Glutamatergic neuron (in vitro differentiated cells): ENCODE results near the gene COL12A1. TPM values are rescaled to one million over a fixed set of nuclear protein-coding genes. Genes with fewer than 3 reads are reported as not detected.

Experiments used
- DNase-seq: peaks from one replicate; pipeline ENCODE4 v3.0.0; 2022
- H3K27ac Mint-ChIP-seq: one replicate; pipeline ENCODE4 v1.8.0; 2020; ENCODE audit warnings: mild to moderate bottlenecking, mixed read lengths, inconsistent platforms; ENCODE audit not compliant: unreplicated experiment
- H3K27me3 Mint-ChIP-seq: one replicate; pipeline ENCODE4 v1.8.0; 2020; ENCODE audit warnings: mild to moderate bottlenecking, moderate library complexity, mixed read lengths, inconsistent platforms; ENCODE audit not compliant: unreplicated experiment
- H3K36me3 Mint-ChIP-seq: one replicate; pipeline ENCODE4 v1.8.0; 2020; ENCODE audit warnings: mild to moderate bottlenecking, mixed read lengths, inconsistent platforms; ENCODE audit not compliant: unreplicated experiment
- H3K4me1 Mint-ChIP-seq: one replicate; pipeline ENCODE4 v1.8.0; 2020; ENCODE audit warnings: mild to moderate bottlenecking, low read depth, mixed read lengths, inconsistent platforms; ENCODE audit not compliant: unreplicated experiment
- H3K4me3 Mint-ChIP-seq: one replicate; pipeline ENCODE4 v1.8.0; 2020; ENCODE audit warnings: mild to moderate bottlenecking, mixed read lengths, inconsistent platforms; ENCODE audit not compliant: unreplicated experiment
- H3K9me3 Mint-ChIP-seq: one replicate; pipeline ENCODE4 v1.8.0; 2020; ENCODE audit warnings: mild to moderate bottlenecking, moderate library complexity, mixed read lengths, inconsistent platforms; ENCODE audit not compliant: unreplicated experiment
- CTCF ChIP-seq: fragments of 200-600 bp; sonication (generic); IDR thresholded peaks from one replicate; pipeline ENCODE4 v1.5.0; 2021; ENCODE audit not compliant: partially characterized antibody, unreplicated experiment
- total RNA-seq: library from RNA; stranded (reverse); fragmentation: NEBNext Ultra II Directional; extraction: Animal tissue kit (Norgen Biotek cat#: 25700); gene quantifications from one replicate; pipeline ENCODE4 v1.2.1, GENCODE V29; 2021; ENCODE audit not compliant: unreplicated experiment

Gene COL12A1
- total RNA-seq, 1 donor from 2014 or later = 2.4 TPM

- H3K36me3 Mint-ChIP-seq = no peaks in the 10 kb centered on the region
- no peaks in the 10 kb centered on the region for H3K27me3 Mint-ChIP-seq
- no peak for DNase-seq
- H3K27ac Mint-ChIP-seq = no peak overlapping the region
- no peak overlapping the region for H3K4me3 Mint-ChIP-seq
- H3K9me3 Mint-ChIP-seq = no peaks in the 10 kb centered on the region
- TF ChIP-seq CTCF = no peak
- peaks cover 19% of the 10 kb centered on the region for H3K4me1 Mint-ChIP-seq
Measured at GRCh38 chr6:75221116-75221515, 15.3 kb upstream of the COL12A1 start.

- H3K4me3 Mint-ChIP-seq = no peak overlapping the region
- peaks cover 19% of the 10 kb centered on the region for H3K4me1 Mint-ChIP-seq
- TF ChIP-seq CTCF = no peak
- no peaks in the 10 kb centered on the region for H3K36me3 Mint-ChIP-seq
- H3K27ac Mint-ChIP-seq = no peak overlapping the region
- DNase-seq = no peak
- H3K9me3 Mint-ChIP-seq = no peaks in the 10 kb centered on the region
- H3K27me3 Mint-ChIP-seq = no peaks in the 10 kb centered on the region
Measured at GRCh38 chr6:75220357-75220756, 14.5 kb upstream of the COL12A1 start.

DNA sequence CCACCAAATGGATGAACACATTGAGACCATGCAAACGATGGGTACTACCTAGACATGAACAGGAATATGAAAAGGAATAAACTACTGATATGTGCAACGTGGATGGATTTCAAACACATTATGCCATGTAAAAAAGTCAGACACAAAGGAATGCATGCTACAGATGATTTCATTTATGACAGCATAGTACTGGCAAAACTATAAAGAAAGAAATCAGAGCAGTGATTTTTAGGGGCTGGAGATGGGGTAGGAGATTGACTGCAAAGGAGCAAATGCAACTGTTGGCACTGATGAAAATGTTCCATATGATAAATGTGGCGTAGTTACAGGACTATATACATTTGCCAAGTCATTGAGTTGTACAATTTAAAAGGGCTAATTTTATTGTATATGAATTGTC is 13.4 kb upstream of the COL12A1 start:
- H3K9me3 Mint-ChIP-seq = no peaks in the 10 kb centered on the region
- peaks cover 20% of the 10 kb centered on the region for H3K4me1 Mint-ChIP-seq
- H3K27ac Mint-ChIP-seq = no peak overlapping the region
- no peak for TF ChIP-seq CTCF
- H3K27me3 Mint-ChIP-seq = no peaks in the 10 kb centered on the region
- no peak for DNase-seq
- H3K36me3 Mint-ChIP-seq = no peaks in the 10 kb centered on the region
- no peak overlapping the region for H3K4me3 Mint-ChIP-seq

DNA sequence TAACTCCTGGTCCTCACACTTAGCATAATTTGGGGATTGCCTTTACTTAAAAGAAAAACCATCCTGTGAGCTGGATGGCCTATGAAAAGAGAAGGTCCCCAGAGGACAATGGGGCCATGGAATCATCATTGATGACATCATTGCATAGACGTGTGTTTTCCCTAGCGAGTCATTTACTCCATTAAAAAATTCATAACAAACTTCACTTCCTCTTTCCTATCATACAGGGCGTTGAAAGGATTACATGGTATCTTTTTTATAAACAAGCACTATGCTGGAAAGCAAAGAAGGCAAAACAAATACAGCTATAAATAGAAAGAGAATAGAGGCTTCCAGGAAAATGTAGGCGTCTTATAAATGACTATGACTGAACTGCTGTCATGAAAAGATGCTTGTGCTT is 11.3 kb upstream of the COL12A1 start:
- TF ChIP-seq CTCF = no peak
- Mint-ChIP-seq H3K4me3 (no peak overlapping the region), H3K4me1 (peaks cover 2% of the 10 kb centered on the region), H3K9me3 (no peaks in the 10 kb centered on the region), H3K27me3 (no peaks in the 10 kb centered on the region), H3K36me3 (no peaks in the 10 kb centered on the region), H3K27ac (no peak overlapping the region)
- DNase-seq = no peak

DNA sequence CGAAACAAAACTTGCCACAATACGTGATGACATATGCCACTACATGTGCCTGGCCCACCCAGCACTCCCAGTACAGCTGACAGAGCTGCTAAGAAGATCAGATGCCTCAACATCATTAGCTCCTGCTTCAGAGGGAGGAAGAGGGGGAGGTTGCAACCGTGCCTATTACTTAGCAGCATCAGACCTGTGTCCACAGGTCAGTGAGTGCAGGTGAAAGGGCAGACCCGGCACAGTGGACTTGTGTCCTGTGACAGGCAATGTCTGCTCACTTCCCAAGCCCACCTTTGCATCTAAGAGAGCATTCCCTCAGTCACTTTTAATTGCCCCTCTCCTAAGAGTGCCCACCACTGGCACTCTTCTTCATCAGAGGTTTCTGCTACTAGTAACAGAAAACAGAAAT is 9.4 kb upstream of the COL12A1 start:
- Mint-ChIP-seq H3K9me3 (no peaks in the 10 kb centered on the region), H3K4me1 (peaks cover 2% of the 10 kb centered on the region), H3K36me3 (no peaks in the 10 kb centered on the region), H3K27ac (no peak overlapping the region), H3K4me3 (no peak overlapping the region), H3K27me3 (no peaks in the 10 kb centered on the region)
- DNase-seq = no peak
- TF ChIP-seq CTCF = no peak
